Muscle layer of duodenum (tissue), 2 donors: Measurements from ENCODE around the gene FOXO4.

Experiments used
- H3K27ac ChIP-seq: one replicate; pipeline ENCODE4 v1.7.0; 2013; ENCODE audit warnings: mild to moderate bottlenecking, low read length
- H3K27me3 ChIP-seq: one replicate; pipeline ENCODE4 v1.7.0; 2013; ENCODE audit warnings: low read depth, mild to moderate bottlenecking, control low read depth, low read length
- H3K36me3 ChIP-seq, 2 donors: one replicate each; pipeline ENCODE4 v1.7.0; 2013; ENCODE audit warnings: low read length in 2 of 2, control low read depth in 1 of 2, mild to moderate bottlenecking in 1 of 2; ENCODE audit not compliant: insufficient read depth in 2 of 2, control insufficient read depth in 1 of 2
- H3K4me1 ChIP-seq, 2 donors: one replicate each; pipeline ENCODE4 v1.7.0; 2013; ENCODE audit warnings: low read length in 2 of 2, mild to moderate bottlenecking in 2 of 2, control low read depth in 1 of 2, moderate library complexity in 1 of 2; ENCODE audit not compliant: insufficient read depth in 2 of 2, control insufficient read depth in 1 of 2
- H3K4me3 ChIP-seq, 2 donors: one replicate each; pipeline ENCODE4 v1.7.0; 2013; ENCODE audit warnings: low read length in 2 of 2, low read depth in 1 of 2, mild to moderate bottlenecking in 1 of 2
- H3K9me3 ChIP-seq, 2 donors: one replicate each; pipeline ENCODE4 v1.7.0; 2013; ENCODE audit warnings: low read length in 2 of 2, control low read depth in 1 of 2, mild to moderate bottlenecking in 1 of 2; ENCODE audit not compliant: control insufficient read depth in 1 of 2
- donor health status: healthy.

Gene FOXO4

GRCh38 chrX:71100581-71101505 lies 5.2 kb downstream of the FOXO4 start:
- Histone ChIP-seq H3K4me3 (no peak overlapping the region), H3K27me3 (no peaks in the 10 kb centered on the region), H3K4me1 (peaks cover 6 to 16% of the 10 kb centered on the region in 2 donors), H3K27ac (no peak overlapping the region), H3K9me3 (no peaks in the 10 kb centered on the region), H3K36me3 (no peaks in the 10 kb centered on the region)

- no peaks in the 10 kb centered on the region for H3K9me3 ChIP-seq
- H3K27me3 ChIP-seq, result no peaks in the 10 kb centered on the region
- H3K36me3 ChIP-seq, result no peaks in the 10 kb centered on the region
- H3K4me1 ChIP-seq, result peaks cover 6 to 16% of the 10 kb centered on the region in 2 donors
- H3K4me3 ChIP-seq, result no peak overlapping the region
- H3K27ac ChIP-seq, result no peak overlapping the region
Observed at GRCh38 chrX:71102292-71102691, 6.6 kb downstream of the FOXO4 start.

- Histone ChIP-seq H3K4me1 (peaks cover 2 to 10% of the 10 kb centered on the region in 2 donors), H3K27ac (peak overlapping the region; percentile 45), H3K27me3 (no peaks in the 10 kb centered on the region), H3K36me3 (no peaks in the 10 kb centered on the region), H3K9me3 (no peaks in the 10 kb centered on the region), H3K4me3 (peak overlapping the region in 1 of 2 donors; percentile 21)
Observed at GRCh38 chrX:71103110-71103983, 7.7 kb downstream of the FOXO4 start.

GRCh38 chrX:71105628-71106027 lies 10.0 kb downstream of the FOXO4 start:
- Histone ChIP-seq H3K4me3 (no peak overlapping the region), H3K9me3 (no peaks in the 10 kb centered on the region), H3K4me1 (peaks cover 2 to 3% of the 10 kb centered on the region in 2 donors), H3K36me3 (no peaks in the 10 kb centered on the region), H3K27ac (no peak overlapping the region), H3K27me3 (no peaks in the 10 kb centered on the region)

GRCh38 chrX:71106427-71106826 lies 10.8 kb downstream of the FOXO4 start, which contains the start of gene CXorf65:
TSS of gene CXorf65 (minus strand) at chrX:71106740. CDS start at chrX:71106556, 184 bp downstream.
- H3K9me3 ChIP-seq, result no peaks in the 10 kb centered on the region
- peaks cover 2 to 3% of the 10 kb centered on the region in 2 donors for H3K4me1 ChIP-seq
- no peaks in the 10 kb centered on the region for H3K27me3 ChIP-seq
- no peak within 1 kb of the TSS for H3K27ac ChIP-seq
- H3K4me3 ChIP-seq, result no peak within 1 kb of the TSS
- H3K36me3 ChIP-seq, result no peaks in the 10 kb centered on the region

GRCh38 chrX:71107245-71107644 lies 11.6 kb downstream of the FOXO4 start:
- H3K4me3 ChIP-seq, result no peak overlapping the region
- no peaks in the 10 kb centered on the region for H3K9me3 ChIP-seq
- H3K36me3 ChIP-seq, result no peaks in the 10 kb centered on the region
- no peaks in the 10 kb centered on the region for H3K27me3 ChIP-seq
- H3K4me1 ChIP-seq, result peaks cover 2 to 3% of the 10 kb centered on the region in 2 donors
- no peak overlapping the region for H3K27ac ChIP-seq

- Histone ChIP-seq H3K4me1 (peaks cover 2 to 3% of the 10 kb centered on the region in 2 donors), H3K4me3 (no peak overlapping the region), H3K27me3 (no peaks in the 10 kb centered on the region), H3K36me3 (no peaks in the 10 kb centered on the region), H3K27ac (no peak overlapping the region), H3K9me3 (no peaks in the 10 kb centered on the region)
Observed at GRCh38 chrX:71107762-71108360, 12.2 kb downstream of the FOXO4 start.

GRCh38 chrX:71109051-71109450 lies 13.4 kb downstream of the FOXO4 start:
- H3K27ac ChIP-seq, result no peak overlapping the region
- no peaks in the 10 kb centered on the region for H3K9me3 ChIP-seq
- no peaks in the 10 kb centered on the region for H3K36me3 ChIP-seq
- no peak overlapping the region for H3K4me3 ChIP-seq
- H3K4me1 ChIP-seq, result peaks cover 0 to 2% of the 10 kb centered on the region in 2 donors
- no peaks in the 10 kb centered on the region for H3K27me3 ChIP-seq

GRCh38 chrX:71111141-71111843 lies 15.6 kb downstream of the FOXO4 start, which contains the start of gene IL2RG:
TSS of gene IL2RG (minus strand) at chrX:71111577. CDS start at chrX:71111539, 38 bp downstream.
- Histone ChIP-seq H3K27ac (peak within 1 kb of the TSS; percentile 63), H3K27me3 (no peaks in the 10 kb centered on the region), H3K4me1 (no peaks in the 10 kb centered on the region), H3K9me3 (no peaks in the 10 kb centered on the region), H3K4me3 (peak within 1 kb of the TSS in 1 of 2 donors; percentile 21), H3K36me3 (no peaks in the 10 kb centered on the region)

- H3K4me1 ChIP-seq, result no peaks in the 10 kb centered on the region
- no peaks in the 10 kb centered on the region for H3K36me3 ChIP-seq
- H3K4me3 ChIP-seq, result peak overlapping the region in 1 of 2 donors; percentile 21
- H3K27ac ChIP-seq, result peak overlapping the region; percentile 63
- no peaks in the 10 kb centered on the region for H3K27me3 ChIP-seq
- no peaks in the 10 kb centered on the region for H3K9me3 ChIP-seq
Observed at GRCh38 chrX:71111921-71112431, 16.3 kb downstream of the FOXO4 start.
